Lower leg skin (tissue), 4 donors: ENCODE measurements around the gene SRSF4. TPM values are rescaled to one million over a fixed set of nuclear protein-coding genes. Genes with fewer than 3 reads are reported as not detected.
"Not testable (repeated sequence)": the region's sequence is repeated elsewhere in the genome, so short reads cannot be mapped to it uniquely, and the experiment has no call there.

Experiments used
- DNase-seq, 2 donors: peaks; one replicate each; pipeline ENCODE4 v3.0.0-alpha.2; 2019; ENCODE audit warnings: low spot score in 2 of 2
- H3K4me3 ChIP-seq: fragments of 200-600 bp; sonication (generic); 2 replicates; pipeline ENCODE4 v1.5.1; 2017; ENCODE audit warnings: mild to moderate bottlenecking, low read depth; ENCODE audit not compliant: poor library complexity, severe bottlenecking
- POLR2A ChIP-seq, 2 donors: fragments of 450-650 bp; IDR thresholded peaks; one replicate each; pipeline ENCODE4 v1.6.1; 2016 to 2017; ENCODE audit warnings: antibody characterized with exemption in 2 of 2, mild to moderate bottlenecking in 1 of 2, moderate library complexity in 1 of 2
- WGBS, 2 donors: methylation state at CpG; one replicate each; pipeline ENCODE4 v1.1.5; 2018; 5-methylcytosine and 5-hydroxymethylcytosine counted together
- intact Hi-C: fragments of 100-400 bp; cut with DNase I; formaldehyde crosslinking; loops from one replicate; pipeline ENCODE4 v1.15.0; 2023; ENCODE audit warnings: low total_unique reads
- total RNA-seq, 4 donors: library from RNA; depleted of rRNA; stranded (reverse); fragments of >200 nt; gene quantifications; one replicate each; pipeline ENCODE4 v1.1.0, GENCODE V29; 2016
- TF ChIP-seq, protein P1 (sequence below), 3 donors: fragments of 450-650 bp; IDR thresholded peaks; one replicate each; pipeline ENCODE4 v1.5.1; 2016; ENCODE audit warnings: antibody characterized with exemption in 3 of 3, mild to moderate bottlenecking in 3 of 3, moderate library complexity in 2 of 3

The SRSF4 gene
- total RNA-seq, 4 donors from 2014 or later = 47.3 to 89.4 (median 58.5) TPM

DNA sequence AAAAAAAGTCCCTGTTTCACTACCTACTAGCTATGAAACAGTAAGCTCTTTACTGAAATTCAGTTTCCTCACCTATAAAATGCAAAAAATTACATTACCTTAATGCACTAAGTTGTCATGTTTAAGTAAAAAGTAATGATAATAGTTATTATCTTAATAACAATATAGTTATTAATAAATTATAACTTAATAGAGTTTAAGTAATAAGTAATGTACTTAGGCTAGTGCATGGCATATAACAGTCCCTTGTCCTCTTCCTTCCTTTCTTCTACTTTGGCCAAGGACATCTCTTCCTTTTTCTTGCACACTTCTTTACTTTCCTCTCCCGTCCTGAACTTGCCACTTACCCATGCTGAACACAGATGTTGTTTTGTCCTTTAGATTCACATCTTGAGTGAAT, 67.0 kb downstream of the SRSF4 start:
- intact Hi-C loops = no loop called here
- no peak overlapping the region for H3K4me3 ChIP-seq
- no peak for DNase-seq
- WGBS, 2 donors = 90 to 94% methylated on average over 1 of the region's 1 CpG
- no peak for TF ChIP-seq POLR2A (IDR thresholded peaks at IDR 0.05)
- TF ChIP-seq, protein P1, sequence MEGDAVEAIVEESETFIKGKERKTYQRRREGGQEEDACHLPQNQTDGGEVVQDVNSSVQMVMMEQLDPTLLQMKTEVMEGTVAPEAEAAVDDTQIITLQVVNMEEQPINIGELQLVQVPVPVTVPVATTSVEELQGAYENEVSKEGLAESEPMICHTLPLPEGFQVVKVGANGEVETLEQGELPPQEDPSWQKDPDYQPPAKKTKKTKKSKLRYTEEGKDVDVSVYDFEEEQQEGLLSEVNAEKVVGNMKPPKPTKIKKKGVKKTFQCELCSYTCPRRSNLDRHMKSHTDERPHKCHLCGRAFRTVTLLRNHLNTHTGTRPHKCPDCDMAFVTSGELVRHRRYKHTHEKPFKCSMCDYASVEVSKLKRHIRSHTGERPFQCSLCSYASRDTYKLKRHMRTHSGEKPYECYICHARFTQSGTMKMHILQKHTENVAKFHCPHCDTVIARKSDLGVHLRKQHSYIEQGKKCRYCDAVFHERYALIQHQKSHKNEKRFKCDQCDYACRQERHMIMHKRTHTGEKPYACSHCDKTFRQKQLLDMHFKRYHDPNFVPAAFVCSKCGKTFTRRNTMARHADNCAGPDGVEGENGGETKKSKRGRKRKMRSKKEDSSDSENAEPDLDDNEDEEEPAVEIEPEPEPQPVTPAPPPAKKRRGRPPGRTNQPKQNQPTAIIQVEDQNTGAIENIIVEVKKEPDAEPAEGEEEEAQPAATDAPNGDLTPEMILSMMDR (IDR thresholded peaks at IDR 0.05) = no peak

DNA sequence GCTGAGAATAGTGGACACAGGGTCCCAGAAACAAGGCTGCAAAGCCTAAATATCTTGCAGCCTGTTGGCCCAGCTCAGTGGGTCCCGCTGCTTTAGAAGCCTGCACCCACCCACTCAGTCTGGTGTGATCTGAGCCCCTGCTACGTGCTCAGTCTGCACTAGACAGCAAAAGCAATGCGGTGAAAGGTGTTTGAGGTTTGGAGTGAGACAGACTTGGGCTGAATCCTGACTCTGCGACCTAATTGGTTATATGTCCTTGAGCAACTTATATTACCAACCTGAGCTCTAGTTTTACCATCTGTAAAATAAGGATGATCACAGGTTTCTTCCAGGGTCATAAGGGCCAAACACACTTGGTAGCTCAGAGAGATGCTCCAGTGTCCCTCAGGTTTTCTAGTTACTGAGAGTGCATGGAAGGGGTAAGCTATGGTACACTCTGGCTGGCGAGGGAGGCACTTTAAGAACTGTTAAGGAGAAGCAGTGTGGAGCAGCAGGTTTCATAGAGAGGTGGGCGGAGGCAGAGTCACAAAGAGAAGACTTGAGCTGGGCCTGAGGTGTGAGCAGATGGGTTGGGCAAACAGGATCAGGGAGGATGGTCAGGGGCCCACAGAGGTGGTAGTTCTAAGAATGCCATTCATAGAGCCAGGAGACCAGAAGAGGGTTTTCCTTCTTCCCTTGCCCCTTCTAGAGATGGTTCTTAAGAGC, 68.1 kb downstream of the SRSF4 start:
- DNase-seq = peak in 1 of 2 donors; percentile 61
- intact Hi-C loops = no loop called here
- 76 to 79% methylated on average over 6 of the region's 6 CpGs for WGBS, 2 donors
- no peak overlapping the region for H3K4me3 ChIP-seq
- TF ChIP-seq, protein P1 (IDR thresholded peaks at IDR 0.05) = no peak
- TF ChIP-seq POLR2A (IDR thresholded peaks at IDR 0.05) = no peak

DNA sequence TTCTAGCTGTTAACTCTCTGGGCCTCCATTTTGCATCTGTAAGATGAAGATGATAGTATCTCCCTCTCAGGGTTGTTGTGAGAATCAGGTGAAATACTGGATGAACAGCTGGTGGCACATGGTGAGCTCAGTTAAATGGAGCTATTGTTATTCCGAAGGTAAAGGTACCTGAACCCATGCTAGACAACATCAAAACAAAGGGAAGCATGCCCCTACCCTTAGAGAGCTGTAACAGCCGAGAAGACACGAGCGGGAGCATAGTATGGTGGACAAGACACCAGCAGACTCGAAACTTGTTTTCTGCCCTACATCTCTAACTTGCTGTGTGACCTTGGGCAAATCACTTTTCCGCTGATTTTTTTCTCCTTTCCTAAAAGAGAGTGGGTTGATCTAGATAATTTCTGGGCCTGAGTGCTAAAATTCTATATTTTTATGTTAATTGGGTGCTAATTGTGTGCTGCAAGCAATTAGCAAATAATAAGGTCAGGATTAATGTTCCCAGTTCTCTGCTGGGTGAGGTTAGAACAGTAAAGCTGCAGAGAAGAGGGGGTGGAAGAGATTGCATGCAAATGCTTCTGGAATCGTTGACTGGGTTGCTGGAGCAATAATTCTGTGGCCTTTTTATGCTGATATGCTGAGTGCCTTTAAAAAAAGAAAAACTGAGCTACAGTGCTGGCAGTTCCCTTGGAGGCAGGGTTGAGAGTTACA, 68.8 kb downstream of the SRSF4 start:
- no peak for DNase-seq
- 85 to 89% methylated on average over 7 of the region's 7 CpGs for WGBS, 2 donors
- intact Hi-C loops = no loop called here
- no peak for TF ChIP-seq POLR2A (IDR thresholded peaks at IDR 0.05)
- TF ChIP-seq, protein P1 (IDR thresholded peaks at IDR 0.05) = no peak
- H3K4me3 ChIP-seq = no peak overlapping the region

DNA sequence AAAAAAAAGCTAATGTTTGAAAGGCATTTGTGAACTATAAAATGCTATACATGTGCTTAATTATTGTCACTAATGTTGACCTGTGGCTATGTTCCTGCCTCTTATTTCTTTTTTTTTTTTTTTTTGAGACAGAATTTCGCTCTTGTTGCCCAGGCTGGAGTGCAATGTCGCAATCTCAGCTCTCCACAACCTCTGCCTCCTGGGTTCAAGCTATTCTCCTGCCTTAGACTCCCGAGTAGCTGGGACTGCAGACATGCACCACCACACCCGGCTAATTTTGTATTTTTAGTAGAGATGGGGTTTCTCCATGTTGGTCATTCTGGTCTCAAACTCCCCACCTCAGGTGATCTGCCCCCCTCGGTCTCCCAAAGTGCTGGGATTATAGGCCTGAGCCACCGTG, 73.7 kb downstream of the SRSF4 start:
- DNase-seq, intact Hi-C loops, H3K4me3 ChIP-seq: not testable (repeated sequence)
- WGBS, 2 donors = 96 to 98% methylated on average over 6 of the region's 6 CpGs

DNA sequence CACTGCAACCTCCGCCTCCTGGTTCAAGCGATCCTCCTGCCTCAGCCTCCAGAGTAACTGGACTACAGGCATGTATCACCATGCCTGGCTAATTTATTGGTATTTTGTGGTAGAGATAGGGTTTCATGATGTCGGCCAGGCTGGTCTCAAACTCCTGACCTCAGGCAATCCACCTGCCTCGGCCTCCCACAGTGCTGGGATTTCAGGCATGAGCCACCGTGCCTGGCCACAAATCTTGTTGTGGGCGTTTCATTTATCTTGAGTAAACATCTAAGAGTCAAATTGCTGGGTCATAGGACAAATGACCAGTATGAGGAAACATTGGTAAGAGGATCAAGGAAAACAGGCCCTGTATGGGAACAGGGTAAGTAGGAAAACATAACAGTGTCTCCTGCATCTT, 75.9 kb downstream of the SRSF4 start:
- no peak overlapping the region for H3K4me3 ChIP-seq
- TF ChIP-seq, protein P1 (IDR thresholded peaks at IDR 0.05) = no peak
- TF ChIP-seq POLR2A (IDR thresholded peaks at IDR 0.05) = no peak
- WGBS, 2 donors = 89 to 91% methylated on average over 6 of the region's 6 CpGs
- DNase-seq = peak in 1 of 2 donors; percentile 48
- intact Hi-C loops = no loop called here

DNA sequence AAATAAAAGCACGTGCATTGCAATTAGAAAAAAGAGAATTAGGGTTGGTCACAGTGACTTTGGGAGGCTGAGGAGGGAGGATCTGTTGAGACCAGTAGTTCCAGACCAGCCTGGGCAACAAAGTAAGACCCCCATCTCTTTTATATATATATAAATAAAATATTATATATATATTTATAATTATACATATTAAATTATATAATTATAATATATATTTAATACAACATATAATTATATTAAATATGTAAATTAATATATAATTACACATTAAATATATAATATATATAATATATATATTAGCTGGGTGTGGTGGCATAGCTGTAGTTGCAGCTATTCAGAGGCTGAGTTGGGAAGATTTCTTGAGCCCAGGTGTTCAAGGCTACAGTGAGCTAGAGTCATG, 81.2 kb downstream of the SRSF4 start:
- H3K4me3 ChIP-seq = no peak overlapping the region
- no peak for DNase-seq
- TF ChIP-seq, protein P1 (IDR thresholded peaks at IDR 0.05) = no peak
- TF ChIP-seq POLR2A (IDR thresholded peaks at IDR 0.05) = no peak
- WGBS, 2 donors = 86 to 97% methylated on average over 1 of the region's 1 CpG
- intact Hi-C loops = no loop called here
